ENCODE data around the gene RTL1. TPM values are rescaled to one million over a fixed set of nuclear protein-coding genes. Genes with fewer than 3 reads are reported as not detected.

The RTL1 gene
- total RNA-seq (not detected in 2 replicates), polyA plus RNA-seq (not detected in 2 replicates), polyA minus RNA-seq (0.04 TPM in 1 of 2 replicates, not detected in the other), Bru-seq, nascent RNA (percentile 7 among the genes with signal in this experiment), BruChase-seq, experiment 1, labeled RNA remaining after a 6-hour chase (percentile 4 among the genes with signal in this experiment), BruChase-seq, experiment 2, labeled RNA remaining after a 2-hour chase (percentile 4 among the genes with signal in this experiment)
- polyA plus RNA-seq (2011; cell fraction: cytosol; rRNA removed) = not detected in 2 replicates
- not detected in 2 replicates for polyA plus RNA-seq (2011; cell fraction: nucleus; rRNA removed)
- 0.13 and 0.18 TPM in 2 replicates for polyA plus RNA-seq (2012)
- not detected for polyA minus RNA-seq (2011; cell fraction: cytosol; rRNA and poly(A)+ RNA removed)
- polyA minus RNA-seq (2011; cell fraction: nucleus; rRNA and poly(A)+ RNA removed) = not detected in 2 replicates
- long read RNA-seq = 0 reads

DNA sequence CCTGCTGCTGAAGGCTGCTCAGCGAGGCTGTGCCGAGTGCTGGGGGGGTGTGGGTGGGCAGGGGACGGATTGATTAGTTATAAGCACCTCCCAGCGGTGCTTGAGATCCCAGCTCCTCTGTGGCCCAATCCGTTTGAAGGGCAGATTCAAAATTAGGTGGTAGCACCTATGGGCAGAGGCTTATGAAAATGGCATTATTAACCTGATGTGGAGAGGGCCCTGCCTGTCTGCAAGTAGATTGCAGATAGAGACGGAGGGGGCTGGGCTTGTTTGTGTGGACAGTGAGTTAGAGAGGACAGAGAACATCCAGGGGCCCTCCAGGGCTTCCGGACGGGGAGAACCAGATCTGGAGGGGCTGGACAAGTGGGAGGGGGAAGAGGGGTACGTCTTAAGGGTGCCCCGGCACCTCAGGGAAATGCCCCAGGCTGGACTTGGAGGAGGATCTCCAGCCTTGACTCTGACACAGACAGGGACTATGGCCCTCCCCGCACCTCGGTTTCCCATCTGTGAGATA is at the start of gene RTL1:
Gene RTL1 (minus strand): TSS at position 51 of the 514 bp plus-strand sequence. CDS start 18,934 bp downstream, outside the sequence.
- Histone ChIP-seq H4K20me1 (replicated peaks; ENCODE audit: control insufficient read depth, extremely low read depth, insufficient read depth, low read length) (no peaks in the 10 kb centered on the region), H3K4me3 (replicated peaks in 1 of 3; ENCODE audit: insufficient read depth in 1 of 3, low read depth in 1 of 3, low read length in 3 of 3) (no peak within 1 kb of the TSS), H3K9me3 (replicated peaks; ENCODE audit: control insufficient read depth, insufficient read depth, low read length) (no peaks in the 10 kb centered on the region), H3K4me1 (ENCODE audit: control insufficient read depth, extremely low read depth, insufficient read depth, low read length) (peaks cover 13% of the 10 kb centered on the region), H3K79me2 (ENCODE audit: control insufficient read depth, insufficient read depth, low read length) (no peaks in the 10 kb centered on the region), H3K36me3 (ENCODE audit: control insufficient read depth in 2 of 2, extremely low read depth in 1 of 2, insufficient read depth in 2 of 2, low read length in 2 of 2) (peaks cover 0 to 27% of the 10 kb centered on the region in 2 experiments), H3K27me3 (ENCODE audit: control insufficient read depth in 2 of 2, insufficient read depth in 2 of 2, low read length in 2 of 2) (peaks cover 3 to 6% of the 10 kb centered on the region in 2 experiments), H2AFZ (ENCODE audit: low read depth, low read length) (no peak within 1 kb of the TSS), H3K9ac (replicated peaks; ENCODE audit: extremely low read depth, insufficient read depth, low read length) (no peak within 1 kb of the TSS), H3K9me1 (replicated peaks; ENCODE audit: control insufficient read depth, extremely low read depth, insufficient read depth, low read length) (no peaks in the 10 kb centered on the region), H3K4me2 (ENCODE audit: insufficient read depth, low read length) (no peak within 1 kb of the TSS), H3K27ac (ENCODE audit: insufficient read depth, low read depth, low read length) (no peak within 1 kb of the TSS)
- BruUV-seq (replicated peaks) = no TSS peak
- TF ChIP-seq GATA2 (IDR thresholded peaks at IDR 0.05; ENCODE audit: insufficient read depth, insufficient read length, low read depth, low read length) = no peak
- TF ChIP-seq, protein P1, sequence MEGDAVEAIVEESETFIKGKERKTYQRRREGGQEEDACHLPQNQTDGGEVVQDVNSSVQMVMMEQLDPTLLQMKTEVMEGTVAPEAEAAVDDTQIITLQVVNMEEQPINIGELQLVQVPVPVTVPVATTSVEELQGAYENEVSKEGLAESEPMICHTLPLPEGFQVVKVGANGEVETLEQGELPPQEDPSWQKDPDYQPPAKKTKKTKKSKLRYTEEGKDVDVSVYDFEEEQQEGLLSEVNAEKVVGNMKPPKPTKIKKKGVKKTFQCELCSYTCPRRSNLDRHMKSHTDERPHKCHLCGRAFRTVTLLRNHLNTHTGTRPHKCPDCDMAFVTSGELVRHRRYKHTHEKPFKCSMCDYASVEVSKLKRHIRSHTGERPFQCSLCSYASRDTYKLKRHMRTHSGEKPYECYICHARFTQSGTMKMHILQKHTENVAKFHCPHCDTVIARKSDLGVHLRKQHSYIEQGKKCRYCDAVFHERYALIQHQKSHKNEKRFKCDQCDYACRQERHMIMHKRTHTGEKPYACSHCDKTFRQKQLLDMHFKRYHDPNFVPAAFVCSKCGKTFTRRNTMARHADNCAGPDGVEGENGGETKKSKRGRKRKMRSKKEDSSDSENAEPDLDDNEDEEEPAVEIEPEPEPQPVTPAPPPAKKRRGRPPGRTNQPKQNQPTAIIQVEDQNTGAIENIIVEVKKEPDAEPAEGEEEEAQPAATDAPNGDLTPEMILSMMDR (IDR thresholded peaks at IDR 0.05; ENCODE audit: extremely low read depth in 1 of 2, insufficient read depth in 1 of 2, low read depth in 1 of 2, low read length in 2 of 2) = no peak
- no peak for TF ChIP-seq POLR2AphosphoS5 (IDR thresholded peaks at IDR 0.05; ENCODE audit: insufficient read depth, low read depth, low read length)
- TF ChIP-seq MYC (IDR thresholded peaks at IDR 0.05; ENCODE audit: low read depth, low read length) = no peak
- TF ChIP-seq FOS (IDR thresholded peaks at IDR 0.05; ENCODE audit: borderline replicate concordance, insufficient read depth, low read length) = no peak
- dilution Hi-C loops (cut with MboI; ENCODE audit: extremely low pct_ligation_motif_present, low sequenced_read_pairs) = no loop called here
- ChIA-PET POLR2A (no interaction called here), CTCF (no interaction called here)
- DNase-seq (ENCODE audit: low read depth, low spot score) (no peak), FAIRE-seq (no peak)
- intact Hi-C loops (cut with micrococcal nuclease) = loop anchor here (5.0 kb wide), 2 partner anchors 169 to 196 kb away; no protein-coding TSS in a partner anchor

All from endothelial cell of umbilical vein (primary cell).